H1 (cell line): Measurements from ENCODE around the gene ZNF317. TPM values are rescaled to one million over a fixed set of nuclear protein-coding genes. Genes with fewer than 3 reads are reported as not detected.

Source experiments
- CTCF ChIA-PET: fragments of 300-600 bp; sonication (Branson Sonifier 250); formaldehyde crosslinking; loops from one replicate; lab custom pipeline; 2021; ENCODE audit not compliant: partially characterized antibody; lab: Charles Lee
- POLR2A ChIA-PET: fragments of 300-600 bp; sonication (Branson Sonifier 250); formaldehyde crosslinking; loops from one replicate; lab custom pipeline; 2021; ENCODE audit warnings: inconsistent platforms; ENCODE audit not compliant: partially characterized antibody; lab: Charles Lee
- DNase-seq, 2 experiments: peaks; one replicate each; pipeline versions ENCODE4 v3.0.0 to v3.0.0-alpha.2; 2010 to 2022; ENCODE audit warnings: low spot score in 2 of 2, low read depth in 1 of 2, mixed read lengths in 1 of 2
- FAIRE-seq: peaks from 2 replicates; lab custom pipeline; 2011; peaks lifted over from hg19 to GRCh38; lab: Jason Lieb, UNC
- H2AFZ ChIP-seq: 2 replicates; pipeline ENCODE4 v1.8.1; 2012; ENCODE audit warnings: low read length, inconsistent platforms
- H2AK5ac ChIP-seq: 2 replicates; pipeline ENCODE4 v1.6.1; 2013; ENCODE audit warnings: low read depth, low read length
- H2BK120ac ChIP-seq: replicated peaks from 2 replicates; pipeline ENCODE3; 2013; ENCODE audit warnings: low read depth, low read length, inconsistent platforms
- H2BK12ac ChIP-seq: 2 replicates; pipeline ENCODE4 v1.6.1; 2013; ENCODE audit warnings: low read depth, low read length
- H2BK15ac ChIP-seq: 2 replicates; pipeline ENCODE4 v1.6.1; 2013; ENCODE audit warnings: low read length
- H2BK20ac ChIP-seq: 2 replicates; pipeline ENCODE4 v1.6.1; 2013; ENCODE audit warnings: low read length
- H2BK5ac ChIP-seq: 2 replicates; pipeline ENCODE4 v1.6.1; 2013; ENCODE audit warnings: low read depth, low read length
- H3K14ac ChIP-seq: 2 replicates; pipeline ENCODE4 v1.6.1; 2013; ENCODE audit warnings: inconsistent platforms; ENCODE audit not compliant: insufficient read length
- H3K18ac ChIP-seq: 2 replicates; pipeline ENCODE4 v1.6.1; 2013; ENCODE audit warnings: low read length; ENCODE audit errors: extremely low read depth
- H3K23ac ChIP-seq: 2 replicates; pipeline ENCODE4 v1.6.1; 2013; ENCODE audit warnings: inconsistent platforms; ENCODE audit not compliant: insufficient read length
- H3K23me2 ChIP-seq: 2 replicates; pipeline ENCODE4 v1.6.1; 2013; ENCODE audit warnings: low read depth, low read length
- H3K27ac ChIP-seq: 2 replicates; pipeline ENCODE4 v1.6.1; 2011; ENCODE audit warnings: low read depth, low read length, inconsistent platforms
- H3K27me3 ChIP-seq, 4 experiments: replicated peaks in 1 of 4; 1 replicate in 1 of 4; 2 replicates in 3 of 4; pipeline versions ENCODE4 v1.6.1 to v1.8.1; 2011 to 2013; ENCODE audit warnings: low read length in 3 of 4, mild to moderate bottlenecking in 3 of 4, inconsistent platforms in 2 of 4, mixed read lengths in 2 of 4, moderate library complexity in 1 of 4; ENCODE audit not compliant: control insufficient read depth in 3 of 4, insufficient read depth in 3 of 4; ENCODE audit errors: extremely low read depth in 1 of 4
- H3K36me3 ChIP-seq, 4 experiments: 2 replicates each; pipeline versions ENCODE4 v1.6.1 to v1.8.1; 2011 to 2013; ENCODE audit warnings: mild to moderate bottlenecking in 4 of 4, low read length in 3 of 4, moderate library complexity in 2 of 4, control low read depth in 1 of 4, inconsistent platforms in 1 of 4; ENCODE audit not compliant: insufficient read depth in 4 of 4, control insufficient read depth in 2 of 4
- H3K4ac ChIP-seq: replicated peaks from 2 replicates; pipeline ENCODE3; 2013; ENCODE audit warnings: low read length, low read depth, mixed read lengths, inconsistent platforms; ENCODE audit not compliant: insufficient read length
- H3K4me1 ChIP-seq, 4 experiments: replicated peaks in 1 of 4; 1 replicate in 1 of 4; 2 replicates in 3 of 4; pipeline versions ENCODE4 v1.6.1 to v1.8.1; 2011 to 2013; ENCODE audit warnings: low read length in 3 of 4, inconsistent platforms in 2 of 4, mixed read lengths in 1 of 4; ENCODE audit not compliant: insufficient read depth in 4 of 4, control insufficient read depth in 3 of 4
- H3K4me2 ChIP-seq, 2 experiments: 2 replicates each; pipeline versions ENCODE4 v1.6.1 to v1.8.1; 2011 to 2013; ENCODE audit warnings: low read depth in 2 of 2, low read length in 2 of 2, control low read depth in 1 of 2, inconsistent platforms in 1 of 2, mild to moderate bottlenecking in 1 of 2; ENCODE audit not compliant: insufficient read depth in 1 of 2
- H3K4me3 ChIP-seq, 4 experiments: fragments of 200-600, 300-600 bp in 1 of 4; sonication (generic), shearing (Covaris generic), sonication (Bioruptor Twin) in 1 of 4; 2 replicates each; pipeline versions ENCODE4 v1.5.1 to v1.8.1; 2011 to 2016; ENCODE audit warnings: low read length in 4 of 4, low read depth in 3 of 4, control low read depth in 2 of 4, inconsistent platforms in 2 of 4, mild to moderate bottlenecking in 2 of 4, mixed read lengths in 1 of 4, moderate library complexity in 1 of 4; ENCODE audit not compliant: insufficient read depth in 2 of 4; ENCODE audit errors: extremely low read depth in 1 of 4
- H3K56ac ChIP-seq: replicated peaks from 2 replicates; pipeline ENCODE3; 2013; ENCODE audit warnings: low read depth, mild to moderate bottlenecking, mixed read lengths, low read length, inconsistent platforms; ENCODE audit not compliant: insufficient read length
- H3K79me1 ChIP-seq: 2 replicates; pipeline ENCODE4 v1.6.1; 2013; ENCODE audit warnings: low read depth, low read length, control low read depth
- H3K79me2 ChIP-seq, 2 experiments: 2 replicates each; pipeline versions ENCODE4 v1.6.1 to v1.8.1; 2012 to 2013; ENCODE audit warnings: low read length in 2 of 2, mild to moderate bottlenecking in 2 of 2, inconsistent platforms in 1 of 2; ENCODE audit not compliant: insufficient read depth in 2 of 2, control insufficient read depth in 1 of 2
- H3K9ac ChIP-seq, 4 experiments: replicated peaks in 1 of 4; 1 replicate in 1 of 4; 2 replicates in 3 of 4; pipeline versions ENCODE4 v1.6.1 to v1.8.1; 2011 to 2013; ENCODE audit warnings: low read depth in 3 of 4, low read length in 3 of 4, control low read depth in 2 of 4, mild to moderate bottlenecking in 2 of 4, moderate library complexity in 2 of 4, inconsistent platforms in 1 of 4; ENCODE audit errors: extremely low read depth in 1 of 4
- H3K9me3 ChIP-seq, 2 experiments: 2 replicates each; pipeline versions ENCODE4 v1.6.1 to v1.8.1; 2012 to 2013; ENCODE audit warnings: mild to moderate bottlenecking in 2 of 2, moderate library complexity in 2 of 2, control low read depth in 1 of 2, inconsistent platforms in 1 of 2, low read depth in 1 of 2, low read length in 1 of 2, mixed read lengths in 1 of 2; ENCODE audit not compliant: insufficient read depth in 2 of 2
- H4K20me1 ChIP-seq, 2 experiments: replicated peaks in 1 of 2; 2 replicates each; pipeline versions ENCODE3 to v1.8.1; 2011 to 2013; ENCODE audit warnings: inconsistent platforms in 2 of 2, low read length in 2 of 2, mild to moderate bottlenecking in 1 of 2; ENCODE audit not compliant: insufficient read depth in 2 of 2, control insufficient read depth in 1 of 2
- H4K5ac ChIP-seq: 2 replicates; pipeline ENCODE4 v1.6.1; 2013; ENCODE audit warnings: low read length, low read depth, mixed read lengths, inconsistent platforms; ENCODE audit not compliant: insufficient read length
- H4K8ac ChIP-seq: 2 replicates; pipeline ENCODE4 v1.8.0; 2013; ENCODE audit warnings: mild to moderate bottlenecking, moderate library complexity, low read length, inconsistent platforms; ENCODE audit not compliant: insufficient read depth; ENCODE audit errors: extremely low read depth
- H4K91ac ChIP-seq: replicated peaks from 2 replicates; pipeline ENCODE3; 2013; ENCODE audit warnings: low read length, mixed read lengths, inconsistent platforms; ENCODE audit not compliant: insufficient read length
- BCL11A ChIP-seq, 2 experiments: IDR thresholded peaks; one replicate each; pipeline ENCODE4 v1.6.1; 2011; ENCODE audit warnings: low read depth in 2 of 2, low read length in 2 of 2, mild to moderate bottlenecking in 2 of 2
- CEBPB ChIP-seq: IDR thresholded peaks from 2 replicates; pipeline ENCODE4 v1.6.1; 2012; ENCODE audit warnings: low read depth, low read length
- CHD2 ChIP-seq: IDR thresholded peaks from 2 replicates; pipeline ENCODE4 v1.6.1; 2012; ENCODE audit warnings: low read length, improper control_type of control experiment
- CTBP2 ChIP-seq: IDR thresholded peaks from 2 replicates; pipeline ENCODE4 v1.7.0; 2011; ENCODE audit warnings: borderline replicate concordance, mild to moderate bottlenecking, moderate library complexity, mixed read lengths, low read length; ENCODE audit not compliant: insufficient read depth, insufficient read length
- EP300 ChIP-seq, 2 experiments: IDR thresholded peaks; 1 replicate in 1 of 2; 2 replicates in 1 of 2; pipeline ENCODE4 v1.6.1; 2011 to 2012; ENCODE audit warnings: low read depth in 2 of 2, low read length in 2 of 2, mild to moderate bottlenecking in 2 of 2, borderline replicate concordance in 1 of 2, inconsistent platforms in 1 of 2, moderate library complexity in 1 of 2
- NRF1 ChIP-seq: IDR thresholded peaks from 2 replicates; pipeline ENCODE4 v1.6.1; 2011; ENCODE audit warnings: mild to moderate bottlenecking, low read depth, low read length, improper control_type of control experiment
- WGBS, 2 experiments: shearing (Covaris generic) in 1 of 2; methylation state at CpG; one replicate each; pipeline versions ENCODE4 v1.1.6 to v1.1.7; 2013 to 2015; ENCODE audit warnings: low lambda C conversion rate in 2 of 2, mixed read lengths in 2 of 2, inconsistent platforms in 1 of 2, low coverage in 1 of 2, missing lambda C conversion rate in 1 of 2; ENCODE audit not compliant: insufficient replicate concordance in 2 of 2, insufficient coverage in 1 of 2, insufficient read length in 1 of 2; ENCODE audit errors: extremely low coverage in 1 of 2, missing lambda C conversion rate in 1 of 2; 5-methylcytosine and 5-hydroxymethylcytosine counted together
- polyA plus RNA-seq, 7 experiments: library from polyadenylated mRNA; depleted of rRNA in 3 of 7; stranded (reverse) in 5 of 7; unstranded in 2 of 7; fragments of >200 nt in 5 of 7; fragments of 200-250 nt in 2 of 7; gene quantifications; 1 replicate in 5 of 7; 2 replicates in 1 of 7; 4 replicates in 1 of 7; pipeline versions ENCODE4 v1.2.1 to v1.2.3, GENCODE V29; 2011 to 2013; ENCODE audit warnings: missing spikeins in 2 of 7, mixed read lengths in 2 of 7
- total RNA-seq: library from RNA; stranded (reverse); fragmentation: NEBNext Ultra II Directional; extraction: Animal tissue kit (Norgen Biotek cat#: 25700); gene quantifications from 2 replicates; pipeline ENCODE4 v1.2.1, GENCODE V29; 2021

ZNF317 gene
- total and polyA plus RNA-seq, 2 of the 8 experiments (the other 6 are each of a cell fraction or from before 2014, with no cell fraction given), result 22.6 to 41.5 TPM

- Histone ChIP-seq H3K9ac (no peak overlapping the region), H2BK5ac (no peak overlapping the region), H3K56ac (no peak overlapping the region), H2AK5ac (no peak overlapping the region), H3K4ac (no peak overlapping the region), H3K4me3 (no peak overlapping the region), H2BK12ac (no peak overlapping the region), H3K23ac (no peak overlapping the region), H3K4me2 (no peak overlapping the region), H3K14ac (no peak overlapping the region), H3K79me2 (peaks cover 80 to 99% of the 10 kb centered on the region in 2 experiments), H3K27ac (no peak overlapping the region), H2BK20ac (no peak overlapping the region), H3K79me1 (peaks cover 11% of the 10 kb centered on the region), H4K20me1 (peaks cover 0 to 10% of the 10 kb centered on the region in 2 experiments), H3K36me3 (peaks cover 2 to 48% (median 11%) of the 10 kb centered on the region in 4 experiments; a peak in 5 of 8 replicates), H2BK120ac (no peak overlapping the region), H2AFZ (no peak overlapping the region), H3K4me1 (no peaks in the 10 kb centered on the region), H3K9me3 (peaks cover 30 to 40% of the 10 kb centered on the region in 2 experiments), H3K27me3 (no peaks in the 10 kb centered on the region), H4K91ac (no peak overlapping the region), H4K5ac (no peak overlapping the region), H2BK15ac (no peak overlapping the region), H3K18ac (no peak overlapping the region), H4K8ac (no peak overlapping the region), H3K23me2 (no peaks in the 10 kb centered on the region)
- CTCF ChIA-PET, result no interaction called here
- 88% methylated on average over 4 of the region's 4 CpGs; no CpG with 5 or more reads in 1 of the 2 experiments for WGBS, 2 experiments
- POLR2A ChIA-PET, result no interaction called here
- TF ChIP-seq CHD2 (no peak), BCL11A (IDR thresholded peaks at IDR 0.05; ENCODE audit: low read depth in 2 of 2, low read length in 2 of 2) (no peak), CTBP2 (no peak), NRF1 (no peak), CEBPB (no peak), EP300 (IDR thresholded peaks at IDR 0.05; ENCODE audit: borderline replicate concordance in 1 of 2, low read depth in 2 of 2, low read length in 2 of 2) (no peak)
- FAIRE-seq, result no peak
- no peak for DNase-seq
Observed at GRCh38 chr19:9149997-9150396, 9.8 kb downstream of the ZNF317 start.
